PC-9 (cell line): ENCODE results near the gene SEMA6B. TPM values are rescaled to one million over a fixed set of nuclear protein-coding genes. Genes with fewer than 3 reads are reported as not detected.

Experiments
- BruUV-seq: library from RNA; stranded (reverse); fragments of 400-500 nt; replicated peaks from 2 replicates; lab custom pipeline; 2021; lab: Mats Ljungman, UMichigan
- CTCF ChIA-PET: fragments of 300-600 bp; sonication (Branson Sonifier 250); formaldehyde crosslinking; loops from one replicate; lab custom pipeline; 2022; ENCODE audit warnings: antibody characterized with exemption; lab: Charles Lee
- POLR2A ChIA-PET: fragments of 300-600 bp; sonication (Branson Sonifier 250); formaldehyde crosslinking; loops from one replicate; lab custom pipeline; 2022; ENCODE audit warnings: antibody characterized with exemption; ENCODE audit not compliant: unreplicated experiment; lab: Charles Lee
- DNase-seq, 2 experiments: peaks; one replicate each; pipeline versions ENCODE4 v3.0.0 to v3.0.0-alpha.2; 2015 to 2022; ENCODE audit warnings: mixed read lengths in 1 of 2
- H2AFZ ChIP-seq: fragments of 200-600 bp; sonication (generic); 2 replicates; pipeline ENCODE4 v1.8.1; 2017; ENCODE audit warnings: antibody characterized with exemption
- H3F3A ChIP-seq: fragments of 200-600 bp; sonication (generic); 2 replicates; pipeline ENCODE4 v1.8.1; 2017; ENCODE audit warnings: antibody characterized with exemption, mild to moderate bottlenecking, low read depth; ENCODE audit not compliant: insufficient read depth
- H3K27ac ChIP-seq: fragments of 200-600 bp; sonication (generic); 2 replicates; pipeline ENCODE4 v1.6.1; 2016; ENCODE audit warnings: mixed run types
- H3K27me3 ChIP-seq: fragments of 200-600 bp; sonication (generic); 2 replicates; pipeline ENCODE4 v1.6.1; 2016; ENCODE audit warnings: low read depth, mixed run types; ENCODE audit not compliant: insufficient read depth
- H3K36me3 ChIP-seq: fragments of 200-600 bp; sonication (generic); 2 replicates; pipeline ENCODE4 v1.6.1; 2016; ENCODE audit warnings: low read depth, mixed run types
- H3K4me1 ChIP-seq: fragments of 200-600 bp; sonication (generic); replicated peaks from 2 replicates; pipeline ENCODE4 v1.6.1; 2016; ENCODE audit warnings: mixed run types; ENCODE audit not compliant: insufficient read depth
- H3K4me2 ChIP-seq: fragments of 200-600 bp; sonication (generic); 2 replicates; pipeline ENCODE4 v1.6.1; 2017; ENCODE audit warnings: mixed run types
- H3K4me3 ChIP-seq: fragments of 200-600 bp; sonication (generic); 2 replicates; pipeline ENCODE4 v1.6.1; 2016; ENCODE audit warnings: mixed run types
- H3K79me2 ChIP-seq: fragments of 200-600 bp; sonication (generic); 2 replicates; pipeline ENCODE4 v1.6.1; 2017; ENCODE audit warnings: low read depth, mixed run types
- H3K9me2 ChIP-seq: fragments of 200-600 bp; sonication (generic); 2 replicates; pipeline ENCODE4 v1.8.1; 2017; ENCODE audit warnings: mild to moderate bottlenecking; ENCODE audit not compliant: insufficient read depth
- H3K9me3 ChIP-seq: fragments of 200-600 bp; sonication (generic); 2 replicates; pipeline ENCODE4 v1.8.1; 2016; ENCODE audit warnings: low read depth; ENCODE audit not compliant: insufficient read depth
- H4K20me1 ChIP-seq: fragments of 200-600 bp; sonication (generic); 2 replicates; pipeline ENCODE4 v1.8.1; 2017; ENCODE audit not compliant: insufficient read depth
- CTCF ChIP-seq: fragments of 200-600 bp; sonication (generic); conservative IDR thresholded peaks from 2 replicates; pipeline ENCODE4 v1.6.1; 2017; ENCODE audit warnings: mixed run types, antibody characterized with exemption, mild to moderate bottlenecking, moderate library complexity
- EZH2 ChIP-seq: fragments of 200-600 bp; sonication (generic); IDR thresholded peaks from 2 replicates; pipeline ENCODE4 v1.8.0; 2017; ENCODE audit warnings: antibody characterized with exemption, low read depth
- intact Hi-C: fragments of 100-400 bp; cut with micrococcal nuclease; formaldehyde crosslinking; loops from one replicate; pipeline ENCODE4 v1.10.0; 2022; ENCODE audit not compliant: unreplicated experiment
- total RNA-seq: library from RNA; stranded (reverse); gene quantifications from 2 replicates; pipeline ENCODE4 v1.2.3, GENCODE V29; 2021

SEMA6B gene
- total RNA-seq, 1 experiment from 2014 or later: 3.3 TPM

GRCh38 chr19:4604912-4605311 is 45.4 kb upstream of the SEMA6B start:
- no peaks in the 10 kb centered on the region for H4K20me1 ChIP-seq
- ChIA-PET CTCF (no interaction called here), POLR2A (no interaction called here)
- TF ChIP-seq CTCF: no peak
- TF ChIP-seq EZH2: no peak
- no peaks in the 10 kb centered on the region for H3K4me1 ChIP-seq
- H3K36me3 ChIP-seq: no peaks in the 10 kb centered on the region
- H3K27me3 ChIP-seq: no peaks in the 10 kb centered on the region
- intact Hi-C loops: no loop called here
- no peaks in the 10 kb centered on the region for H3F3A ChIP-seq
- no TSS peak for BruUV-seq
- H3K79me2 ChIP-seq: no peaks in the 10 kb centered on the region
- H3K9me2 ChIP-seq: no peaks in the 10 kb centered on the region
- no peak overlapping the region for H3K4me3 ChIP-seq
- H3K9me3 ChIP-seq: no peaks in the 10 kb centered on the region
- no peak overlapping the region for H3K4me2 ChIP-seq
- H3K27ac ChIP-seq: no peak overlapping the region
- no peak overlapping the region for H2AFZ ChIP-seq
- DNase-seq: no peak

DNA sequence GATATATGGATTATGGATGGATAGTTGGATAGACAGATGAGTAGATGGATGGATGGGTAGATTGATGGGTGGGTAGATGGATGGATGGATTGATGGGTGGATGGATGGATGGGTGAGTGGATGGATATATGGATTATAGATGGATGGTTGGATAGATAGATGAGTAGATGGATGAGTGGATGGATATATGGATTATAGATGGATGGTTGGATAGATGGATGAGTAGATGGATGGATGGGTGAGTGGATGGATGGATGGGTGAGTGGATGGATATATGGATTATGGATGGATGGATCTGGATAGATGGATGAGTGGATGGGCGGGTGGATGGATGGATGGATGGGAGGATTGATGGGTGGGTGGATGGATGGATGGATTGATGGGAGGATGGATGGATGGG is 43.4 kb upstream of the SEMA6B start:
- BruUV-seq: no TSS peak
- CTCF ChIA-PET: no interaction called here

GRCh38 chr19:4602173-4602788 is 42.8 kb upstream of the SEMA6B start:
- Histone ChIP-seq H4K20me1 (no peaks in the 10 kb centered on the region), H3K4me3 (no peak overlapping the region), H3K27me3 (no peaks in the 10 kb centered on the region), H3F3A (no peaks in the 10 kb centered on the region), H3K4me2 (no peak overlapping the region), H3K9me2 (no peaks in the 10 kb centered on the region), H3K9me3 (no peaks in the 10 kb centered on the region), H3K79me2 (no peaks in the 10 kb centered on the region), H3K27ac (no peak overlapping the region), H3K4me1 (no peaks in the 10 kb centered on the region), H2AFZ (no peak overlapping the region), H3K36me3 (no peaks in the 10 kb centered on the region)
- no peak for DNase-seq
- ChIA-PET CTCF (no interaction called here), POLR2A (no interaction called here)
- intact Hi-C loops: no loop called here
- no TSS peak for BruUV-seq
- no peak for TF ChIP-seq CTCF
- TF ChIP-seq EZH2: no peak

More for the DNA sequence above, 43.4 kb upstream of the SEMA6B start:
- Histone ChIP-seq H3K9me3 (no peaks in the 10 kb centered on the region), H3K27me3 (no peaks in the 10 kb centered on the region), H3K36me3 (no peaks in the 10 kb centered on the region), H2AFZ (no peak overlapping the region), H3K4me2 (no peak overlapping the region), H3K9me2 (no peaks in the 10 kb centered on the region), H3K79me2 (no peaks in the 10 kb centered on the region), H3K27ac (no peak overlapping the region), H3K4me3 (no peak overlapping the region), H3F3A (no peaks in the 10 kb centered on the region), H4K20me1 (no peaks in the 10 kb centered on the region), H3K4me1 (no peaks in the 10 kb centered on the region)
- DNase-seq: no peak
- intact Hi-C loops: no loop called here
- TF ChIP-seq EZH2 (no peak), CTCF (no peak)
- POLR2A ChIA-PET: no interaction called here
